Liver (tissue), 9 donors: ENCODE data around the gene OLR1. TPM values are rescaled to one million over a fixed set of nuclear protein-coding genes. Genes with fewer than 3 reads are reported as not detected.
A peak's percentile ranks its signal among the peaks of the same experiment; 100 is the strongest.

Experiments
- DNase-seq: peaks from one replicate; pipeline ENCODE4 v3.0.0-alpha.2; 2017; ENCODE audit warnings: low spot score
- H3K27ac ChIP-seq, 2 donors: one replicate each; pipeline ENCODE4 v1.7.0; 2013; ENCODE audit warnings: inconsistent platforms in 2 of 2, low read length in 2 of 2, control low read depth in 1 of 2, low read depth in 1 of 2, mild to moderate bottlenecking in 1 of 2
- H3K27me3 ChIP-seq, 4 donors: one replicate each; pipeline versions ENCODE4 v1.6.1 to v1.7.0; 2013; ENCODE audit warnings: low read length in 3 of 4, inconsistent platforms in 1 of 4, mild to moderate bottlenecking in 1 of 4, moderate library complexity in 1 of 4; ENCODE audit not compliant: control insufficient read depth in 4 of 4, insufficient read depth in 4 of 4
- H3K36me3 ChIP-seq, 4 donors: one replicate each; pipeline versions ENCODE4 v1.6.1 to v1.7.0; 2013; ENCODE audit warnings: low read length in 3 of 4, mild to moderate bottlenecking in 3 of 4, low read depth in 1 of 4, moderate library complexity in 1 of 4; ENCODE audit not compliant: control insufficient read depth in 4 of 4, insufficient read depth in 3 of 4
- H3K4me1 ChIP-seq, 4 donors: one replicate each; pipeline versions ENCODE4 v1.6.1 to v1.7.0; 2013; ENCODE audit warnings: low read length in 3 of 4, mild to moderate bottlenecking in 3 of 4, moderate library complexity in 1 of 4; ENCODE audit not compliant: control insufficient read depth in 4 of 4, insufficient read depth in 4 of 4
- H3K4me3 ChIP-seq, 3 donors: one replicate each; pipeline versions ENCODE4 v1.6.1 to v1.7.0; 2013; ENCODE audit warnings: low read length in 3 of 3, control low read depth in 1 of 3, low read depth in 1 of 3, mild to moderate bottlenecking in 1 of 3
- H3K9ac ChIP-seq, 2 donors: one replicate each; pipeline ENCODE4 v1.7.0; 2013; ENCODE audit warnings: low read length in 2 of 2, mild to moderate bottlenecking in 2 of 2, moderate library complexity in 2 of 2, control low read depth in 1 of 2, low read depth in 1 of 2
- H3K9me3 ChIP-seq, 4 donors: one replicate each; pipeline versions ENCODE4 v1.6.1 to v1.7.0; 2013; ENCODE audit warnings: low read length in 3 of 4; ENCODE audit not compliant: control insufficient read depth in 4 of 4
- EGR1 ChIP-seq, 2 donors: IDR thresholded peaks; 2 replicates each; pipeline ENCODE4 v1.6.1; 2016 to 2018; ENCODE audit warnings: antibody characterized with exemption in 2 of 2, low read depth in 2 of 2
- FOXA1 ChIP-seq: IDR thresholded peaks from 2 replicates; pipeline ENCODE4 v1.6.1; 2016; ENCODE audit warnings: antibody characterized with exemption
- FOXA2 ChIP-seq: IDR thresholded peaks from 2 replicates; pipeline ENCODE4 v1.6.1; 2016; ENCODE audit warnings: antibody characterized with exemption
- GABPA ChIP-seq, 2 donors: IDR thresholded peaks in 1 of 2; conservative IDR thresholded peaks in 1 of 2; 2 replicates each; pipeline ENCODE4 v1.6.1; 2016; ENCODE audit warnings: antibody characterized with exemption in 2 of 2, mild to moderate bottlenecking in 1 of 2, moderate library complexity in 1 of 2
- HNF4A ChIP-seq, 2 donors: conservative IDR thresholded peaks; 2 replicates each; pipeline ENCODE4 v1.6.1; 2016; ENCODE audit warnings: antibody characterized with exemption in 2 of 2, mild to moderate bottlenecking in 2 of 2
- HNF4G ChIP-seq: IDR thresholded peaks from 2 replicates; pipeline ENCODE4 v1.6.1; 2016; ENCODE audit warnings: antibody characterized with exemption
- JUND ChIP-seq, 2 donors: IDR thresholded peaks; 2 replicates each; pipeline ENCODE4 v1.6.1; 2016; ENCODE audit warnings: antibody characterized with exemption in 2 of 2
- NR2F2 ChIP-seq: IDR thresholded peaks from 2 replicates; pipeline ENCODE4 v1.6.1; 2016; ENCODE audit warnings: antibody characterized with exemption
- RAD21 ChIP-seq, 2 donors: IDR thresholded peaks; 2 replicates each; pipeline ENCODE4 v1.6.1; 2016; ENCODE audit warnings: antibody characterized with exemption in 2 of 2, mild to moderate bottlenecking in 2 of 2
- RXRA ChIP-seq, 2 donors: IDR thresholded peaks; 2 replicates each; pipeline ENCODE4 v1.6.1; 2017 to 2018; ENCODE audit warnings: antibody characterized with exemption in 2 of 2, mild to moderate bottlenecking in 1 of 2
- SP1 ChIP-seq: IDR thresholded peaks from 2 replicates; pipeline ENCODE4 v1.6.1; 2018; ENCODE audit warnings: antibody characterized with exemption, mild to moderate bottlenecking
- TAF1 ChIP-seq: conservative IDR thresholded peaks from 2 replicates; pipeline ENCODE4 v1.6.1; 2016; ENCODE audit warnings: antibody characterized with exemption, mild to moderate bottlenecking
- YY1 ChIP-seq: IDR thresholded peaks from 2 replicates; pipeline ENCODE4 v1.6.1; 2016; ENCODE audit warnings: antibody characterized with exemption, mild to moderate bottlenecking
- WGBS: extraction: QIAGEN DNeasy Blood & Tissue Kit; methylation state at CpG from one replicate; pipeline ENCODE4 v1.1.7; 2013; 5-methylcytosine and 5-hydroxymethylcytosine counted together
- polyA plus RNA-seq, 2 donors: library from polyadenylated mRNA; stranded (reverse) in 1 of 2; unstranded in 1 of 2; fragments of 200-250 nt in 1 of 2; fragments of >200 nt in 1 of 2; fragmentation: Nextera tagmentation in 1 of 2; extraction: Ambion mirVana in 1 of 2; gene quantifications; one replicate each; pipeline versions ENCODE4 v1.2.1 to v1.2.3, GENCODE V29; 2013 to 2015
- total RNA-seq, 2 donors: library from RNA; depleted of rRNA; stranded (reverse); fragments of >200 nt; gene quantifications; one replicate each; pipeline ENCODE4 v1.2.3, GENCODE V29; 2014
- TF ChIP-seq, protein P1 (sequence below): fragments of 150-350 bp; IDR thresholded peaks from 2 replicates; pipeline ENCODE4 v1.5.1; 2017; ENCODE audit warnings: improper control_type of control experiment, low read depth, low read length; ENCODE audit not compliant: missing input control
- TF ChIP-seq, protein P2 (sequence below): IDR thresholded peaks from 2 replicates; pipeline ENCODE4 v1.6.1; 2016; ENCODE audit warnings: antibody characterized with exemption
- TF ChIP-seq, protein P3 (sequence below): IDR thresholded peaks from 2 replicates; pipeline ENCODE4 v1.6.1; 2016; ENCODE audit warnings: antibody characterized with exemption, mild to moderate bottlenecking
- TF ChIP-seq, protein P4 (sequence below): IDR thresholded peaks from 2 replicates; pipeline ENCODE4 v1.6.1; 2016; ENCODE audit warnings: antibody characterized with exemption
- TF ChIP-seq, protein P5 (sequence below): IDR thresholded peaks from 2 replicates; pipeline ENCODE4 v1.6.1; 2016; ENCODE audit warnings: antibody characterized with exemption
- donor health status: healthy.
- donor health status: healthy.
- donor health status: healthy.
- donor health status: healthy.
- donor health status: healthy.

Gene OLR1
- total and polyA plus RNA-seq, 4 donors, result 0.13 to 0.37 TPM; not detected in 2

DNA sequence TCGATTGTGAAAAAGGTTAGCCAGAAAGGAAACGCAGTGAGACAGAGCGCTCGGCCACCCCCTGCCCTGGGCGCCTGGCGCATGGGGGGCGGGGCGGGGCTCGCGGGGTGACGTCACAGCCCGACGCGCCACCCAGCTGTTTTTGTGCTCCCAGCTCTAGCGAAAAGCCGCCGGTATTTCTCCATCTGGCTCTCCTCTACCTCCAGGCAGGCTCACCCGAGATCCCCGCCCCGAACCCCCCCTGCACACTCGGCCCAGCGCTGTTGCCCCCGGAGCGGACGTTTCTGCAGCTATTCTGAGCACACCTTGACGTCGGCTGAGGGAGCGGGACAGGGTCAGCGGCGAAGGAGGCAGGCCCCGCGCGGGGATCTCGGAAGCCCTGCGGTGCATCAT, 40.8 kb upstream of the OLR1 start, which contains the start of gene GABARAPL1:
Gene GABARAPL1 (plus strand): TSS at position 139 of the 393 bp plus-strand sequence. CDS start 253 bp downstream, at position 392.
- peak; percentile 89 for DNase-seq
- peak within 1 kb of the TSS; percentile 74 to 93 (median 89) for H3K4me3 ChIP-seq
- no peaks in the 10 kb centered on the region for H3K27me3 ChIP-seq
- no peaks in the 10 kb centered on the region for H3K9me3 ChIP-seq
- H3K9ac ChIP-seq, result peak within 1 kb of the TSS; percentile 94 to 99
- peak; percentile 30 for TF ChIP-seq TAF1
- TF ChIP-seq, protein P1, sequence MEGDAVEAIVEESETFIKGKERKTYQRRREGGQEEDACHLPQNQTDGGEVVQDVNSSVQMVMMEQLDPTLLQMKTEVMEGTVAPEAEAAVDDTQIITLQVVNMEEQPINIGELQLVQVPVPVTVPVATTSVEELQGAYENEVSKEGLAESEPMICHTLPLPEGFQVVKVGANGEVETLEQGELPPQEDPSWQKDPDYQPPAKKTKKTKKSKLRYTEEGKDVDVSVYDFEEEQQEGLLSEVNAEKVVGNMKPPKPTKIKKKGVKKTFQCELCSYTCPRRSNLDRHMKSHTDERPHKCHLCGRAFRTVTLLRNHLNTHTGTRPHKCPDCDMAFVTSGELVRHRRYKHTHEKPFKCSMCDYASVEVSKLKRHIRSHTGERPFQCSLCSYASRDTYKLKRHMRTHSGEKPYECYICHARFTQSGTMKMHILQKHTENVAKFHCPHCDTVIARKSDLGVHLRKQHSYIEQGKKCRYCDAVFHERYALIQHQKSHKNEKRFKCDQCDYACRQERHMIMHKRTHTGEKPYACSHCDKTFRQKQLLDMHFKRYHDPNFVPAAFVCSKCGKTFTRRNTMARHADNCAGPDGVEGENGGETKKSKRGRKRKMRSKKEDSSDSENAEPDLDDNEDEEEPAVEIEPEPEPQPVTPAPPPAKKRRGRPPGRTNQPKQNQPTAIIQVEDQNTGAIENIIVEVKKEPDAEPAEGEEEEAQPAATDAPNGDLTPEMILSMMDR, result no peak
- under 1% methylated on average over 35 of the region's 35 CpGs for WGBS
- peaks cover 0 to 16% (median 6%) of the 10 kb centered on the region in 4 donors for H3K4me1 ChIP-seq
- H3K36me3 ChIP-seq, result peaks cover 0 to 5% (median under 1%) of the 10 kb centered on the region in 4 donors
- H3K27ac ChIP-seq, result peak within 1 kb of the TSS; percentile 100

DNA sequence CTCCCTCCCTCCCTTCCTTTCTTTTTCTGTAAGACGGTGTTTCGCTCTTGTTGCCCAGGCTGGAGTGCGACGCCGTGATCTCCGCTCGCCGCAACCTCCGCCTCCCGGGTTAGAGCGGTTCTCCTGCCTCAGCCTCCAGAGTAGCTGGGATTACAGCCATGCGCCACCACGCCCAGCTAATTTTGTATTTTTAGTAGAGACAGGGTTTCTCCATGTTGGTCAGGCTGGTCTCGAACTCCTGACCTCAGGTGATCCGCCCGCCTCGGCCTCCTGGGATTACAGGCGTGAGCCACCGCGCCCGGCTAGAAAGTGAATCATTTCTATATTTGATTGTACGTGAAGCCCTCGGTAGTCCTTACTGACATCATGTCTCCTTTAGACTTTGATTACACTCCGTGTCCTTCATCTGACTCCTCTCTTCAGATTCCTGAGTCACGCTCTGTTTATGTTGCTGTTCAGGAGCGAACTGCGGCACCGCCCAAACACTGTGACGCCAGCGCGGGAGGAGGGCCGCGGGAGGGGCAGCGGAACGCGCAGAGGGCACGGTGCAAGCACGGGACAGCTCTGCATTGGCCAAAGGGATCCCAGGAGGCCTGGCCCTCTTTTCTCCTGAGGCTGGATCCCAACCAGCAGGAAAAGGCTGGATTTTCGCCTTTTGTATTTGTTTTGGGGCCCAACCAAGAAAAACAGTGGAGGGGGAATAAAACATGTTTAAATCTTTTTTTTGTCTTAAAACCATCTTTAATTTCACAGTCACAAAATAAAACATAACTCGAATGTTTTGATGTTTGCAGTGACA, 40.2 kb upstream of the OLR1 start:
- peak overlapping the region; percentile 100 for H3K27ac ChIP-seq
- peak overlapping the region in 2 of 3 donors; percentile 89 to 93 for H3K4me3 ChIP-seq
- 34% methylated on average over 40 of the region's 40 CpGs for WGBS
- TF ChIP-seq, protein P2, sequence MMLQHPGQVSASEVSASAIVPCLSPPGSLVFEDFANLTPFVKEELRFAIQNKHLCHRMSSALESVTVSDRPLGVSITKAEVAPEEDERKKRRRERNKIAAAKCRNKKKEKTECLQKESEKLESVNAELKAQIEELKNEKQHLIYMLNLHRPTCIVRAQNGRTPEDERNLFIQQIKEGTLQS, result peak; percentile 40
- TF ChIP-seq YY1 (peak; percentile 76), HNF4A (conservative IDR thresholded peaks at IDR 0.05) (peak; percentile 74 to 75), RXRA (IDR thresholded peaks at IDR 0.05) (peak; percentile 83 to 90), JUND (IDR thresholded peaks at IDR 0.05) (peak; percentile 66 to 95), NR2F2 (peak; percentile 65), RAD21 (IDR thresholded peaks at IDR 0.05) (peak in 1 of 2 donors; percentile 18), SP1 (peak; percentile 90), FOXA1 (peak; percentile 51), EGR1 (IDR thresholded peaks at IDR 0.05; ENCODE audit: low read depth in 2 of 2) (peak in 1 of 2 donors; percentile 39), HNF4G (no peak), FOXA2 (peak; percentile 55), TAF1 (peak; percentile 80), GABPA (IDR thresholded peaks at IDR 0.05 in 1 of 2, conservative IDR thresholded peaks at IDR 0.05 in 1 of 2) (no peak)
- TF ChIP-seq, protein P1, result no peak
- TF ChIP-seq, protein P3, sequence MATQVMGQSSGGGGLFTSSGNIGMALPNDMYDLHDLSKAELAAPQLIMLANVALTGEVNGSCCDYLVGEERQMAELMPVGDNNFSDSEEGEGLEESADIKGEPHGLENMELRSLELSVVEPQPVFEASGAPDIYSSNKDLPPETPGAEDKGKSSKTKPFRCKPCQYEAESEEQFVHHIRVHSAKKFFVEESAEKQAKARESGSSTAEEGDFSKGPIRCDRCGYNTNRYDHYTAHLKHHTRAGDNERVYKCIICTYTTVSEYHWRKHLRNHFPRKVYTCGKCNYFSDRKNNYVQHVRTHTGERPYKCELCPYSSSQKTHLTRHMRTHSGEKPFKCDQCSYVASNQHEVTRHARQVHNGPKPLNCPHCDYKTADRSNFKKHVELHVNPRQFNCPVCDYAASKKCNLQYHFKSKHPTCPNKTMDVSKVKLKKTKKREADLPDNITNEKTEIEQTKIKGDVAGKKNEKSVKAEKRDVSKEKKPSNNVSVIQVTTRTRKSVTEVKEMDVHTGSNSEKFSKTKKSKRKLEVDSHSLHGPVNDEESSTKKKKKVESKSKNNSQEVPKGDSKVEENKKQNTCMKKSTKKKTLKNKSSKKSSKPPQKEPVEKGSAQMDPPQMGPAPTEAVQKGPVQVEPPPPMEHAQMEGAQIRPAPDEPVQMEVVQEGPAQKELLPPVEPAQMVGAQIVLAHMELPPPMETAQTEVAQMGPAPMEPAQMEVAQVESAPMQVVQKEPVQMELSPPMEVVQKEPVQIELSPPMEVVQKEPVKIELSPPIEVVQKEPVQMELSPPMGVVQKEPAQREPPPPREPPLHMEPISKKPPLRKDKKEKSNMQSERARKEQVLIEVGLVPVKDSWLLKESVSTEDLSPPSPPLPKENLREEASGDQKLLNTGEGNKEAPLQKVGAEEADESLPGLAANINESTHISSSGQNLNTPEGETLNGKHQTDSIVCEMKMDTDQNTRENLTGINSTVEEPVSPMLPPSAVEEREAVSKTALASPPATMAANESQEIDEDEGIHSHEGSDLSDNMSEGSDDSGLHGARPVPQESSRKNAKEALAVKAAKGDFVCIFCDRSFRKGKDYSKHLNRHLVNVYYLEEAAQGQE, result peak; percentile 86
- TF ChIP-seq, protein P4, sequence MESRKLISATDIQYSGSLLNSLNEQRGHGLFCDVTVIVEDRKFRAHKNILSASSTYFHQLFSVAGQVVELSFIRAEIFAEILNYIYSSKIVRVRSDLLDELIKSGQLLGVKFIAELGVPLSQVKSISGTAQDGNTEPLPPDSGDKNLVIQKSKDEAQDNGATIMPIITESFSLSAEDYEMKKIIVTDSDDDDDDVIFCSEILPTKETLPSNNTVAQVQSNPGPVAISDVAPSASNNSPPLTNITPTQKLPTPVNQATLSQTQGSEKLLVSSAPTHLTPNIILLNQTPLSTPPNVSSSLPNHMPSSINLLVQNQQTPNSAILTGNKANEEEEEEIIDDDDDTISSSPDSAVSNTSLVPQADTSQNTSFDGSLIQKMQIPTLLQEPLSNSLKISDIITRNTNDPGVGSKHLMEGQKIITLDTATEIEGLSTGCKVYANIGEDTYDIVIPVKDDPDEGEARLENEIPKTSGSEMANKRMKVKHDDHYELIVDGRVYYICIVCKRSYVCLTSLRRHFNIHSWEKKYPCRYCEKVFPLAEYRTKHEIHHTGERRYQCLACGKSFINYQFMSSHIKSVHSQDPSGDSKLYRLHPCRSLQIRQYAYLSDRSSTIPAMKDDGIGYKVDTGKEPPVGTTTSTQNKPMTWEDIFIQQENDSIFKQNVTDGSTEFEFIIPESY, result peak; percentile 63
- TF ChIP-seq, protein P5, sequence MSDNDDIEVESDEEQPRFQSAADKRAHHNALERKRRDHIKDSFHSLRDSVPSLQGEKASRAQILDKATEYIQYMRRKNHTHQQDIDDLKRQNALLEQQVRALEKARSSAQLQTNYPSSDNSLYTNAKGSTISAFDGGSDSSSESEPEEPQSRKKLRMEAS, result peak; percentile 36
- no peaks in the 10 kb centered on the region for H3K27me3 ChIP-seq
- DNase-seq, result peak; percentile 92
- H3K36me3 ChIP-seq, result peaks cover 0 to 2% (median 0%) of the 10 kb centered on the region in 4 donors
- peaks cover 0 to 16% (median 5%) of the 10 kb centered on the region in 4 donors for H3K4me1 ChIP-seq
- peak overlapping the region; percentile 81 to 84 for H3K9ac ChIP-seq
- no peaks in the 10 kb centered on the region for H3K9me3 ChIP-seq
